PC-3 (cell line): ENCODE results near the gene SHC4. TPM values are rescaled to one million over a fixed set of nuclear protein-coding genes. Genes with fewer than 3 reads are reported as not detected.

ENCODE experiments used
- ATAC-seq: fragments of 200-7000 bp; cut with Tn5 transposase; 2 replicates; pipeline ENCODE4 v1.9.1; 2020; ENCODE audit warnings: mild to moderate bottlenecking, moderate library complexity
- BruUV-seq: library from RNA; stranded (reverse); fragments of 400-500 nt; replicated peaks from 2 replicates; lab custom pipeline; 2021; lab: Mats Ljungman, UMichigan
- CTCF ChIA-PET: fragments of 300-600 bp; sonication (Branson Sonifier 250); formaldehyde crosslinking; loops from one replicate; lab custom pipeline; 2022; ENCODE audit warnings: antibody characterized with exemption; lab: Charles Lee
- POLR2A ChIA-PET: fragments of 300-600 bp; sonication (Branson Sonifier 250); formaldehyde crosslinking; loops from one replicate; lab custom pipeline; 2022; ENCODE audit warnings: antibody characterized with exemption; ENCODE audit not compliant: unreplicated experiment; lab: Charles Lee
- DNase-seq: peaks from one replicate; pipeline ENCODE4 v3.0.0-alpha.2; 2015
- H2AFZ ChIP-seq: fragments of 300-600 bp; sonication (generic); 2 replicates; pipeline ENCODE4 v1.6.0; 2016; ENCODE audit warnings: antibody characterized with exemption, low read length
- H3F3A ChIP-seq: fragments of 300-600 bp; sonication (generic); one replicate; pipeline ENCODE4 v1.6.0; 2017; ENCODE audit warnings: antibody characterized with exemption, low read length, control low read depth, mild to moderate bottlenecking; ENCODE audit not compliant: unreplicated experiment
- H3K27ac ChIP-seq: fragments of 300-600 bp; sonication (generic); 2 replicates; pipeline ENCODE4 v1.5.1; 2016; ENCODE audit warnings: mild to moderate bottlenecking, low read length
- H3K27me3 ChIP-seq: fragments of 300-600 bp; sonication (generic); 2 replicates; pipeline ENCODE4 v1.6.1; 2016; ENCODE audit warnings: low read length, mixed read lengths
- H3K36me3 ChIP-seq: fragments of 300-600 bp; sonication (generic); 2 replicates; pipeline ENCODE4 v1.6.1; 2016; ENCODE audit warnings: low read depth, mixed run types, low read length, mixed read lengths
- H3K4me1 ChIP-seq: fragments of 300-600 bp; sonication (generic); 2 replicates; pipeline ENCODE4 v1.5.1; 2016; ENCODE audit warnings: low read length; ENCODE audit not compliant: insufficient read depth
- H3K4me2 ChIP-seq: fragments of 300-600 bp; sonication (generic); 2 replicates; pipeline ENCODE4 v1.6.0; 2016; ENCODE audit warnings: low read length
- H3K4me3 ChIP-seq: fragments of 300-600 bp; sonication (generic); 2 replicates; pipeline ENCODE4 v1.5.1; 2016; ENCODE audit warnings: mild to moderate bottlenecking, low read length, mixed read lengths
- H3K79me2 ChIP-seq: fragments of 300-600 bp; sonication (generic); 2 replicates; pipeline ENCODE4 v1.6.1; 2017; ENCODE audit warnings: low read length, mixed read lengths
- H3K9ac ChIP-seq: fragments of 300-600 bp; sonication (generic); 2 replicates; pipeline ENCODE4 v1.6.0; 2016; ENCODE audit warnings: mild to moderate bottlenecking, low read length
- H3K9me2 ChIP-seq: fragments of 300-600 bp; sonication (generic); replicated peaks from 2 replicates; pipeline ENCODE4 v1.6.1; 2016; ENCODE audit warnings: mixed run types, low read length, mixed read lengths
- H3K9me3 ChIP-seq: fragments of 300-600 bp; sonication (generic); 2 replicates; pipeline ENCODE4 v1.6.1; 2016; ENCODE audit warnings: low read length, mixed read lengths
- H4K20me1 ChIP-seq: fragments of 300-600 bp; sonication (generic); 2 replicates; pipeline ENCODE4 v1.6.1; 2016; ENCODE audit warnings: low read length, mixed read lengths
- EZH2 ChIP-seq: fragments of 300-600 bp; sonication (generic); IDR thresholded peaks from one replicate; pipeline ENCODE4 v1.6.1; 2017; ENCODE audit warnings: antibody characterized with exemption, mild to moderate bottlenecking, low read length; ENCODE audit not compliant: unreplicated experiment
- EZH2phosphoT487 ChIP-seq: fragments of 300-600 bp; sonication (generic); IDR thresholded peaks from 2 replicates; pipeline ENCODE4 v1.6.1; 2018; ENCODE audit warnings: mild to moderate bottlenecking, antibody characterized with exemption, low read length, borderline replicate concordance
- intact Hi-C: fragments of 100-400 bp; cut with micrococcal nuclease; formaldehyde crosslinking; loops from 2 replicates; pipeline ENCODE4 v1.9.0; 2023
- total RNA-seq: library from RNA; depleted of rRNA; stranded (reverse); fragments of >200 nt; gene quantifications from 2 replicates; pipeline ENCODE4 v1.2.3, GENCODE V29; 2014
- TF ChIP-seq, protein P1 (sequence below): fragments of 300-600 bp; sonication (generic); conservative IDR thresholded peaks from 2 replicates; pipeline ENCODE4 v1.5.1; 2017; ENCODE audit warnings: antibody characterized with exemption, low read depth, mild to moderate bottlenecking, low read length

The SHC4 gene
- total RNA-seq, 1 experiment from 2014 or later, result 2.4 TPM

DNA sequence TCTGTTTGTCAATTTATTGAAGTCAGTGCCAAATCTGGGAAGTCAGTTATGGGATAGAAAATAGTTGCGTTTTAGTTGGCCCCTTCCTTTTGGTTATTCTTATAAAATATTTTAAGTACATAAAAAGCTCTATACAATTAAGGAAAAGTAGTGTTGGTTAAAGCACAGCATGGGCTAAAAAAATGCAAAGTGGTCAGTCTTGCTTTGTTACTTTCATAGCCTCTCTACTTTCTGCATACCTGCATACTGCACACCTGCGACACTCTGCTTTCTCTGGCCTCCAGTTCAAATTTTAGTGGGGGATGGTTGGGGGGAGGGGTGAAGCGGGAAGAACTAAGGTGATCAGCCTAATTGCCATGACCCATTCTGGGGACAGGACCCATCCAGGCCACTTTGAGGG is 21.8 kb upstream of the SHC4 start:
- intact Hi-C loops, result loop anchor here (10.0 kb wide), 1 partner anchor 159 kb away; no protein-coding TSS in a partner anchor
- no TSS peak for BruUV-seq
- no peak for ATAC-seq
- CTCF ChIA-PET, result no interaction called here
- DNase-seq, result no peak
- Histone ChIP-seq H3K27me3 (no peaks in the 10 kb centered on the region), H3F3A (no peaks in the 10 kb centered on the region), H3K9me2 (no peaks in the 10 kb centered on the region), H3K36me3 (no peaks in the 10 kb centered on the region), H3K79me2 (no peaks in the 10 kb centered on the region), H2AFZ (no peak overlapping the region), H3K4me3 (no peak overlapping the region), H4K20me1 (no peaks in the 10 kb centered on the region), H3K4me1 (0 out of 2 replicates have a peak, but pooled peaks cover 8% of the 10 kb centered on the region), H3K9ac (no peak overlapping the region), H3K4me2 (no peak overlapping the region), H3K9me3 (no peaks in the 10 kb centered on the region), H3K27ac (no peak overlapping the region)
- TF ChIP-seq EZH2 (no peak), EZH2phosphoT487 (no peak)
- TF ChIP-seq, protein P1, sequence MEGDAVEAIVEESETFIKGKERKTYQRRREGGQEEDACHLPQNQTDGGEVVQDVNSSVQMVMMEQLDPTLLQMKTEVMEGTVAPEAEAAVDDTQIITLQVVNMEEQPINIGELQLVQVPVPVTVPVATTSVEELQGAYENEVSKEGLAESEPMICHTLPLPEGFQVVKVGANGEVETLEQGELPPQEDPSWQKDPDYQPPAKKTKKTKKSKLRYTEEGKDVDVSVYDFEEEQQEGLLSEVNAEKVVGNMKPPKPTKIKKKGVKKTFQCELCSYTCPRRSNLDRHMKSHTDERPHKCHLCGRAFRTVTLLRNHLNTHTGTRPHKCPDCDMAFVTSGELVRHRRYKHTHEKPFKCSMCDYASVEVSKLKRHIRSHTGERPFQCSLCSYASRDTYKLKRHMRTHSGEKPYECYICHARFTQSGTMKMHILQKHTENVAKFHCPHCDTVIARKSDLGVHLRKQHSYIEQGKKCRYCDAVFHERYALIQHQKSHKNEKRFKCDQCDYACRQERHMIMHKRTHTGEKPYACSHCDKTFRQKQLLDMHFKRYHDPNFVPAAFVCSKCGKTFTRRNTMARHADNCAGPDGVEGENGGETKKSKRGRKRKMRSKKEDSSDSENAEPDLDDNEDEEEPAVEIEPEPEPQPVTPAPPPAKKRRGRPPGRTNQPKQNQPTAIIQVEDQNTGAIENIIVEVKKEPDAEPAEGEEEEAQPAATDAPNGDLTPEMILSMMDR, result no peak
- POLR2A ChIA-PET, result no interaction called here

DNA sequence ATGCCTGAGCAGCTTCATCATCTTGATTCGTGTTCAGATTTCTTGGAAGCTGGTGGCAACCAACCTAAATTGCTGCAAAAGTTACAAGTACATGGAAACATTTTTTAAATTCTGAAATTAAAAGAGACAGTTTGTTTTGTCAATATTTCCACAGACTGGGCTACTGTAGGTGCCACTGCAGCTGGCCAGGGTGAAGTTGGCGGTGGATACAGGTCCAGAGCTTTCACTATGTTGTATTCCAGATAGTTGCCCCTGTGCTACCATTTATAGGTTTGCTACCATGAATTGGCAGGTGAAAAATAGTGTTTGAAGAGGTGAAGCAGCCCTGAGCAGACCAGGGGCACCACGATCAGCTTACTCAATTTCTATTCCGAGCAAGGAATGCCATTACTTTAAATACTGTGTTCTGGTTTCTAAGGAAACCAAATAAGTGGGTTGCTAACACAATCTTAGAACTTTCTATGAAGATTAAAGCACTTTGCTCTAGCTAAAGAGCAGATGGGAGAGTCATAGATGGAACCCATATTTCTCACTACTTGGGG is 21.2 kb upstream of the SHC4 start:
- H3K4me3 ChIP-seq, result no peak overlapping the region
- H3K9me2 ChIP-seq, result no peaks in the 10 kb centered on the region
- POLR2A ChIA-PET, result interaction anchor here (0.5 kb wide), 1 partner anchor 230 kb away, joined by 3 read pairs; no protein-coding TSS in a partner anchor
- no peak for TF ChIP-seq EZH2phosphoT487
- no peak for TF ChIP-seq EZH2
- TF ChIP-seq, protein P1, result no peak
- H3K27me3 ChIP-seq, result no peaks in the 10 kb centered on the region
- BruUV-seq, result no TSS peak
- no peak overlapping the region for H3K9ac ChIP-seq
- no peaks in the 10 kb centered on the region for H3F3A ChIP-seq
- intact Hi-C loops, result loop anchor here (10.0 kb wide), 1 partner anchor 160 kb away; no protein-coding TSS in a partner anchor
- 0 out of 2 replicates have a peak, but pooled peaks cover 8% of the 10 kb centered on the region for H3K4me1 ChIP-seq
- CTCF ChIA-PET, result no interaction called here
- no peaks in the 10 kb centered on the region for H3K9me3 ChIP-seq
- H3K36me3 ChIP-seq, result no peaks in the 10 kb centered on the region
- H3K27ac ChIP-seq, result no peak overlapping the region
- DNase-seq, result no peak
- no peak for ATAC-seq
- no peaks in the 10 kb centered on the region for H4K20me1 ChIP-seq
- no peaks in the 10 kb centered on the region for H3K79me2 ChIP-seq
- H3K4me2 ChIP-seq, result no peak overlapping the region
- H2AFZ ChIP-seq, result no peak overlapping the region

DNA sequence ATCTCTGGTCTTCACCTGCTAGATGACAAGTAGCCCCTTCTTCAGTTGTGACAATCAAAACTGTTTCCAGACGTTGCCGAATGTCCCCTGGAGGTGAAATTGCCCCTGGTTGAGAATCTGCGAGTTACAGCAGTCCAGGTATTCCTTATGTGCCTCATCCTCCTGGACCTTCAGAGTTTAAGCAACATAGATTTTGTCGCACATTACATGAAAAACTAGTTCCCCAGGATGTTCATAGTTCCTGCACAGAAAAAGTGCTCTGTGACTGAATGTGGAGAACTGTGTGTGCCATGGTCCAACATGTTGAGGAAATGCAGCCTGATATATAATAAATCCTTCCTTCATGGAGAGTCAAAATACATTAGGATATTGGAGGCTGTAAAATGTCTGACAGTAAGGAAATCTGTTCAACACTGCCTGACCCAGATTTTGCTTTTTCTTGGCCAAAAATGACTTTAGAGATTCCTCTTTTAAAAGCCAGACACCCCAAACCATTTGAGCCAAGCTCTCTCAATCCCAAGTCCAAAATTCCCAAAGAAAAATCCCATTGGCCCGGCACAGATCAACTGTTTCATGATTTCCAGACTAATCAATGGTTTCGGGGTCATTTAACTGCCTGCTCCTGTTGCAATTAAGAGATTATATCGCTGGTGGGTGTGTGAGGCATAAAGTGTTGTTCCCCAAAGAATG is 20.4 kb upstream of the SHC4 start:
- H3K4me2 ChIP-seq, result no peak overlapping the region
- no peaks in the 10 kb centered on the region for H3K79me2 ChIP-seq
- H3K27ac ChIP-seq, result no peak overlapping the region
- no peaks in the 10 kb centered on the region for H3K9me2 ChIP-seq
- intact Hi-C loops, result loop anchor here (10.0 kb wide), 1 partner anchor 161 kb away; no protein-coding TSS in a partner anchor
- DNase-seq, result peak; percentile 35
- H3F3A ChIP-seq, result no peaks in the 10 kb centered on the region
- BruUV-seq, result TSS peak; percentile 8
- TF ChIP-seq EZH2 (no peak), EZH2phosphoT487 (no peak)
- TF ChIP-seq, protein P1, result no peak
- ChIA-PET POLR2A (interaction anchor here (0.5 kb wide), 1 partner anchor 231 kb away, joined by 3 read pairs; no protein-coding TSS in a partner anchor), CTCF (no interaction called here)
- no peak overlapping the region for H3K9ac ChIP-seq
- H4K20me1 ChIP-seq, result no peaks in the 10 kb centered on the region
- ATAC-seq, result peak; percentile 46
- H3K4me1 ChIP-seq, result 0 out of 2 replicates have a peak, but pooled peaks cover 8% of the 10 kb centered on the region
- no peaks in the 10 kb centered on the region for H3K9me3 ChIP-seq
- no peaks in the 10 kb centered on the region for H3K27me3 ChIP-seq
- H3K36me3 ChIP-seq, result no peaks in the 10 kb centered on the region
- H3K4me3 ChIP-seq, result no peak overlapping the region
- H2AFZ ChIP-seq, result no peak overlapping the region
